MCF 10A (cell line): Measurements from ENCODE around the gene RPS24. TPM values are rescaled to one million over a fixed set of nuclear protein-coding genes. Genes with fewer than 3 reads are reported as not detected.

Experiments
- BruUV-seq: library from RNA; stranded (reverse); fragments of 400-500 nt; replicated peaks from 2 replicates; lab custom pipeline; 2021; lab: Mats Ljungman, UMichigan
- CTCF ChIA-PET: fragments of 300-600 bp; sonication (Branson Sonifier 250); formaldehyde crosslinking; extraction: SDS; loops from one replicate; lab custom pipeline; 2021; ENCODE audit warnings: antibody characterized with exemption, inconsistent platforms; lab: Yijun Ruan, JAX
- POLR2A ChIA-PET: fragments of 300-600, 350-650 bp; sonication (Branson Sonifier 250); formaldehyde crosslinking; extraction: SDS; loops from one replicate; lab custom pipeline; 2020; ENCODE audit warnings: antibody characterized with exemption, inconsistent platforms; lab: Yijun Ruan, JAX
- DNase-seq: peaks from one replicate; pipeline ENCODE4 v3.0.0-alpha.2; 2018; ENCODE audit not compliant: unreplicated experiment
- H3K27ac Mint-ChIP-seq: one replicate; pipeline ENCODE4 v1.8.0; 2022; ENCODE audit warnings: mild to moderate bottlenecking, low read depth, mixed read lengths; ENCODE audit not compliant: unreplicated experiment
- H3K27me3 Mint-ChIP-seq: one replicate; pipeline ENCODE4 v1.8.0; 2022; ENCODE audit warnings: mixed read lengths; ENCODE audit not compliant: insufficient read depth, unreplicated experiment
- H3K36me3 Mint-ChIP-seq: one replicate; pipeline ENCODE4 v1.8.0; 2022; ENCODE audit warnings: mild to moderate bottlenecking, moderate library complexity, mixed read lengths; ENCODE audit not compliant: insufficient read depth, unreplicated experiment
- H3K4me1 Mint-ChIP-seq: one replicate; pipeline ENCODE4 v1.8.0; 2022; ENCODE audit warnings: mixed read lengths; ENCODE audit not compliant: insufficient read depth, unreplicated experiment
- H3K4me3 Mint-ChIP-seq: one replicate; pipeline ENCODE4 v1.8.0; 2022; ENCODE audit warnings: mild to moderate bottlenecking, moderate library complexity, mixed read lengths; ENCODE audit not compliant: unreplicated experiment
- H3K9me3 Mint-ChIP-seq: one replicate; pipeline ENCODE4 v1.8.0; 2022; ENCODE audit warnings: mixed read lengths; ENCODE audit not compliant: unreplicated experiment
- CTCF ChIP-seq: fragments of 200-600 bp; IDR thresholded peaks from one replicate; pipeline ENCODE4 v1.8.0; 2022; ENCODE audit warnings: antibody characterized with exemption, mild to moderate bottlenecking; ENCODE audit not compliant: unreplicated experiment
- intact Hi-C: fragments of 100-400 bp; cut with micrococcal nuclease; formaldehyde crosslinking; loops from 2 replicates; pipeline ENCODE4 v1.14.1; 2022
- total RNA-seq: library from RNA; stranded (reverse); gene quantifications from 2 replicates; pipeline ENCODE4 v1.2.3, GENCODE V29; 2022

Gene RPS24
- total RNA-seq, 1 experiment from 2014 or later: 2,288 TPM

GRCh38 chr10:78049851-78050250 lies 16.2 kb downstream of the RPS24 start:
- Mint-ChIP-seq H3K4me1 (no peaks in the 10 kb centered on the region), H3K9me3 (no peaks in the 10 kb centered on the region), H3K27me3 (no peaks in the 10 kb centered on the region), H3K4me3 (no peak overlapping the region), H3K36me3 (peaks cover 20% of the 10 kb centered on the region), H3K27ac (no peak overlapping the region)
- intact Hi-C loops: loop anchor here (10.0 kb wide), 1 partner anchor 605 kb away; no protein-coding TSS in a partner anchor
- no peak for TF ChIP-seq CTCF
- no peak for DNase-seq
- ChIA-PET CTCF (interaction anchor here (0.6 to 5.6 kb wide), 6 partner anchors 9 to 1146 kb away, joined by 3 to 78 read pairs (median 3); no protein-coding TSS in a partner anchor), POLR2A (interaction anchor here (0.7 kb wide), 1 partner anchor 881 kb away, joined by 3 read pairs; no protein-coding TSS in a partner anchor)
- no TSS peak for BruUV-seq

- no peak for DNase-seq
- no peak overlapping the region for H3K4me3 Mint-ChIP-seq
- peaks cover 7% of the 10 kb centered on the region for H3K36me3 Mint-ChIP-seq
- CTCF ChIA-PET: interaction anchor here (1.2 to 1.6 kb wide), 2 partner anchors 9 to 1142 kb away, joined by 3 to 5 read pairs; no protein-coding TSS in a partner anchor
- no peak overlapping the region for H3K27ac Mint-ChIP-seq
- no peaks in the 10 kb centered on the region for H3K27me3 Mint-ChIP-seq
- no peaks in the 10 kb centered on the region for H3K9me3 Mint-ChIP-seq
- H3K4me1 Mint-ChIP-seq: no peaks in the 10 kb centered on the region
- intact Hi-C loops: no loop called here
- BruUV-seq: no TSS peak
- no peak for TF ChIP-seq CTCF
- POLR2A ChIA-PET: interaction anchor here (1.0 kb wide), 1 partner anchor 14 kb away, joined by 3 read pairs; no protein-coding TSS in a partner anchor
Measured at GRCh38 chr10:78053211-78053868, 19.7 kb downstream of the RPS24 start.

- intact Hi-C loops: no loop called here
- Mint-ChIP-seq H3K27ac (no peak overlapping the region), H3K4me1 (no peaks in the 10 kb centered on the region), H3K9me3 (no peaks in the 10 kb centered on the region), H3K27me3 (peaks cover 24% of the 10 kb centered on the region), H3K4me3 (no peak overlapping the region), H3K36me3 (peaks cover 5% of the 10 kb centered on the region)
- TF ChIP-seq CTCF: no peak
- ChIA-PET CTCF (interaction anchor here (3.5 kb wide), 1 partner anchor 11 kb away, joined by 25 read pairs; no protein-coding TSS in a partner anchor), POLR2A (no interaction called here)
- no TSS peak for BruUV-seq
- DNase-seq: no peak
Measured at GRCh38 chr10:78058562-78058961, 24.9 kb downstream of the RPS24 start.

- BruUV-seq: no TSS peak
- Mint-ChIP-seq H3K36me3 (no peaks in the 10 kb centered on the region), H3K9me3 (no peaks in the 10 kb centered on the region), H3K4me1 (no peaks in the 10 kb centered on the region), H3K27me3 (peaks cover 26% of the 10 kb centered on the region), H3K4me3 (no peak overlapping the region), H3K27ac (no peak overlapping the region)
- intact Hi-C loops: no loop called here
- ChIA-PET CTCF (interaction anchor here (1.4 kb wide), 1 partner anchor 13 kb away, joined by 3 read pairs; no protein-coding TSS in a partner anchor), POLR2A (no interaction called here)
- no peak for DNase-seq
- TF ChIP-seq CTCF: no peak
Measured at GRCh38 chr10:78059906-78060702, 26.4 kb downstream of the RPS24 start.
